Measurements from ENCODE around the gene PDE4B. TPM values are rescaled to one million over a fixed set of nuclear protein-coding genes. Genes with fewer than 3 reads are reported as not detected.

Gene PDE4B
- total RNA-seq, 2 donors from 2014 or later = 4.3 to 18.0 TPM

DNA sequence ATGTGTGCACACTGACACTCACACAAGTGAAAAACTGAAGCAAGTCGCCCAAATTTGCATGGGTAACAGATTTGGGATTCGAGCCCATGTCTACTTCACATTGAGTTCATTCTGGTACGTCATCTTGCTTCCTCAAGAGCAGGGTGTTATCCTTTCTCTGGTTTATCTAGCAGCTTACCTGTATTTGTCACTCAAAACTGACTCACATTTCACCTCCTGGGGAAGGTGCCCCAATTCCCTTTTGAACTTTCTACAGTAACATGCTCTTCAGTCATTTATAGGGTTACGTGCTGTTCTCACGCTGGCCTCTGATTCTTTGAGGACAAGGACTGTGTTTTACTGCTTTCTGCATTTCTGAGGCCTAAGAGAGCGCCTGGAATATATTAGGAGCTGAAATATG is 162.8 kb downstream of the PDE4B start:
- no peak overlapping the region for H3K27ac ChIP-seq (ENCODE audit: low read depth, low read length)
- no peak overlapping the region for H3K27ac Mint-ChIP-seq
- DNase-seq = no peak
- no peak overlapping the region for H3K4me3 Mint-ChIP-seq
- no peaks in the 10 kb centered on the region for H3K27me3 Mint-ChIP-seq (ENCODE audit: insufficient read depth)
- H3K36me3 ChIP-seq (ENCODE audit: control insufficient read depth, insufficient read depth, low read length) = no peaks in the 10 kb centered on the region
- H3K4me1 ChIP-seq (ENCODE audit: control insufficient read depth, insufficient read depth, low read length) = no peaks in the 10 kb centered on the region
- no peak overlapping the region for H3K9ac ChIP-seq (ENCODE audit: extremely low read depth, low read length, poor library complexity, severe bottlenecking)
- H3K4me3 ChIP-seq (ENCODE audit: low read length) = no peak overlapping the region
- TF ChIP-seq, protein P1, sequence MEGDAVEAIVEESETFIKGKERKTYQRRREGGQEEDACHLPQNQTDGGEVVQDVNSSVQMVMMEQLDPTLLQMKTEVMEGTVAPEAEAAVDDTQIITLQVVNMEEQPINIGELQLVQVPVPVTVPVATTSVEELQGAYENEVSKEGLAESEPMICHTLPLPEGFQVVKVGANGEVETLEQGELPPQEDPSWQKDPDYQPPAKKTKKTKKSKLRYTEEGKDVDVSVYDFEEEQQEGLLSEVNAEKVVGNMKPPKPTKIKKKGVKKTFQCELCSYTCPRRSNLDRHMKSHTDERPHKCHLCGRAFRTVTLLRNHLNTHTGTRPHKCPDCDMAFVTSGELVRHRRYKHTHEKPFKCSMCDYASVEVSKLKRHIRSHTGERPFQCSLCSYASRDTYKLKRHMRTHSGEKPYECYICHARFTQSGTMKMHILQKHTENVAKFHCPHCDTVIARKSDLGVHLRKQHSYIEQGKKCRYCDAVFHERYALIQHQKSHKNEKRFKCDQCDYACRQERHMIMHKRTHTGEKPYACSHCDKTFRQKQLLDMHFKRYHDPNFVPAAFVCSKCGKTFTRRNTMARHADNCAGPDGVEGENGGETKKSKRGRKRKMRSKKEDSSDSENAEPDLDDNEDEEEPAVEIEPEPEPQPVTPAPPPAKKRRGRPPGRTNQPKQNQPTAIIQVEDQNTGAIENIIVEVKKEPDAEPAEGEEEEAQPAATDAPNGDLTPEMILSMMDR (conservative IDR thresholded peaks at IDR 0.05) = no peak
- no peaks in the 10 kb centered on the region for H3K36me3 Mint-ChIP-seq (ENCODE audit: low read depth)
- 87 to 94% methylated on average over 3 to 6 of the region's 6 CpGs for WGBS, 2 experiments (ENCODE audit: insufficient coverage in 1 of 2, insufficient read length in 1 of 2)
- H3K9me3 Mint-ChIP-seq = no peaks in the 10 kb centered on the region
- H3K9me3 ChIP-seq (ENCODE audit: control insufficient read depth, low read length) = no peaks in the 10 kb centered on the region
- H3K4me1 Mint-ChIP-seq = peaks cover 10% of the 10 kb centered on the region
- H3K27me3 ChIP-seq (ENCODE audit: control insufficient read depth, insufficient read depth, low read length, poor library complexity, severe bottlenecking) = no peaks in the 10 kb centered on the region

DNA sequence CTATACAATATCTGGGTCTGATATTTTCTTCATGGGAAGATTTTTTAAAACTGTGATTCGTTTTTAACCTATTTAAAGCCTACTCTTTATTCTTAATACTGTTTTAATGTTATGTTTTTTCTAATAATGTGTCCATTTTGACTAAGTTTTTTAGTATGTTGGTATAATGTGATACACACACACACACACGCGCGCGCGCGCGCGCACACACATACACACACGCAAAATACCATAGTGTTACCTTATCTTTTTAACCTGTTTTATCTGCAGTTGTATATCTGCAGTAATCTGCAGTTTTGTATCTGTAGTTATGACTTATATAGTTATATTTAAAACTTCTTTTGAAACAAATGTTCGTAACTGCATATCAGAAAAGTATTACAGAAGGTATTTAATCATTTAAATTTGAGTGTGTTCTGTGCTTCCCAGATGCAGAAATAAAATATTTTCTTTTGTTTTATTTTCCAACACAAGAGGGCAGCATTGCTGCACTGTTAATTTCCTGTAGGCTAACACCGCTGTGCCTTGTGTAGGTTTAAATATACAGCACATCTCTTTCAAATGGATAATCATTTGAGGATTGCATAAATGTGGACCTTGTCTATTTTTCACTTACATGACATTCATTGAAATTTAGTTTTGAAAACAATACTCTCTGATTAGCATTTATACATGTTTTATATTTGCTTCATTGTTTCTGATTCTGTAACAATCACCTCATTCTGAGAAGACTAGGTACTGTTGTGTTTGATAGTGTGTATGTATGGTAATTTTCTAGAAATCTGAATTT is 166.1 kb downstream of the PDE4B start:
- no peak overlapping the region for H3K27ac ChIP-seq (ENCODE audit: low read depth, low read length)
- H3K27ac Mint-ChIP-seq = no peak overlapping the region
- H3K9me3 ChIP-seq (ENCODE audit: control insufficient read depth, low read length) = no peaks in the 10 kb centered on the region
- no peaks in the 10 kb centered on the region for H3K36me3 ChIP-seq (ENCODE audit: control insufficient read depth, insufficient read depth, low read length)
- no peaks in the 10 kb centered on the region for H3K27me3 Mint-ChIP-seq (ENCODE audit: insufficient read depth)
- H3K36me3 Mint-ChIP-seq (ENCODE audit: low read depth) = no peaks in the 10 kb centered on the region
- DNase-seq = no peak
- H3K4me1 ChIP-seq (ENCODE audit: control insufficient read depth, insufficient read depth, low read length) = no peaks in the 10 kb centered on the region
- H3K27me3 ChIP-seq (ENCODE audit: control insufficient read depth, insufficient read depth, low read length, poor library complexity, severe bottlenecking) = no peaks in the 10 kb centered on the region
- 25% methylated on average over 2 of the region's 12 CpGs; no CpG with 5 or more reads in 1 of the 2 experiments for WGBS, 2 experiments (ENCODE audit: insufficient coverage in 1 of 2, insufficient read length in 1 of 2)
- TF ChIP-seq, protein P1 (conservative IDR thresholded peaks at IDR 0.05) = peak; percentile 86
- no peak overlapping the region for H3K4me3 ChIP-seq (ENCODE audit: low read length)
- no peak overlapping the region for H3K4me3 Mint-ChIP-seq
- no peak overlapping the region for H3K9ac ChIP-seq (ENCODE audit: extremely low read depth, low read length, poor library complexity, severe bottlenecking)
- no peaks in the 10 kb centered on the region for H3K4me1 Mint-ChIP-seq
- H3K9me3 Mint-ChIP-seq = no peaks in the 10 kb centered on the region

DNA sequence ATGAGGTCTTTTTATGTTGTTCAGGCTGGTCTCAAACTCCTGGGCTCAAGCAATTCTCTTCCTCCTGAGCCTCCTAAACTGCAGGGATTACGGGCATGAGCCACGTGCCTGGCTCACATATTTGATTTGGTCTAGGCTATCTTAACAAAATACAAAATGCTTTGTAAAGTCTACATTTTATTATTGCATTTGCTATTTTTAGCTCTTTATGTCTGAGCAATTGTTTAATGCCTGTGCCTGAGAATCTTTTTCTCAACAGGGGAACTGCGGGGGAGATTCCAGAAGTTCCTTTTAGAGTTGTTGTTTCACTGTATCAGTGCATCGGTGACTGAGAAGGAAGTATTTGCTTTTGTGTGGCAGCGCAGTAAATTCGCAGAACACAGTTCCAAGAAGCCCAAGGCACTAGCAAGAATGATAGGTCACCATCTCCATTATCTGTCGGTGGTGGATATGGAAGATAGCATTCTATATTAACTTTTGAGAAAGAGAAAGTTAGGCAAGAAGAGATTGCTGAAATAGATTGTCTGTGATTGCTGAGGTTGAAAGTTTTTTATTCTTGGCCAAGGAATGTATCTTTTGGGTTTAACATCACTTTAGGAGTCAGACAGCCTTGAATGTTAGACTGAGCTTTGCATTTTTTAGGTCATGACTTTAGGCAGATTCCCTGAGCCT is 167.3 kb downstream of the PDE4B start:
- H3K4me1 ChIP-seq (ENCODE audit: control insufficient read depth, insufficient read depth, low read length) = no peaks in the 10 kb centered on the region
- no peaks in the 10 kb centered on the region for H3K4me1 Mint-ChIP-seq
- H3K9ac ChIP-seq (ENCODE audit: extremely low read depth, low read length, poor library complexity, severe bottlenecking) = no peak overlapping the region
- TF ChIP-seq, protein P1 (conservative IDR thresholded peaks at IDR 0.05) = no peak
- no peaks in the 10 kb centered on the region for H3K27me3 Mint-ChIP-seq (ENCODE audit: insufficient read depth)
- no peaks in the 10 kb centered on the region for H3K9me3 Mint-ChIP-seq
- no peak overlapping the region for H3K4me3 Mint-ChIP-seq
- WGBS, 2 experiments (ENCODE audit: insufficient coverage in 1 of 2, insufficient read length in 1 of 2) = 88 to 92% methylated on average over 5 to 7 of the region's 7 CpGs
- H3K4me3 ChIP-seq (ENCODE audit: low read length) = no peak overlapping the region
- no peaks in the 10 kb centered on the region for H3K36me3 Mint-ChIP-seq (ENCODE audit: low read depth)
- no peaks in the 10 kb centered on the region for H3K9me3 ChIP-seq (ENCODE audit: control insufficient read depth, low read length)
- H3K27ac Mint-ChIP-seq = no peak overlapping the region
- no peaks in the 10 kb centered on the region for H3K27me3 ChIP-seq (ENCODE audit: control insufficient read depth, insufficient read depth, low read length, poor library complexity, severe bottlenecking)
- no peak overlapping the region for H3K27ac ChIP-seq (ENCODE audit: low read depth, low read length)
- H3K36me3 ChIP-seq (ENCODE audit: control insufficient read depth, insufficient read depth, low read length) = no peaks in the 10 kb centered on the region
- DNase-seq = no peak

Measured in endodermal cell (in vitro differentiated cells).